ENCODE results near the gene CS. TPM values are rescaled to one million over a fixed set of nuclear protein-coding genes. Genes with fewer than 3 reads are reported as not detected.
"Not testable (repeated sequence)": the region's sequence is repeated elsewhere in the genome, so short reads cannot be mapped to it uniquely, and the experiment has no call there.

Gene CS
- total RNA-seq, 3 donors from 2014 or later (not counting 1 experiment from before 2014, with no cell fraction given): 185 to 190 (median 188) TPM

GRCh38 chr12:56271031-56271430 is 29.1 kb downstream of the CS start:
- intact Hi-C loops (cut with micrococcal nuclease): no loop called here
- Histone ChIP-seq H3K27ac (ENCODE audit: low read length) (no peak overlapping the region), H3K27me3 (ENCODE audit: control insufficient read depth, insufficient read depth, low read length) (no peaks in the 10 kb centered on the region), H3K4me1 (ENCODE audit: control insufficient read depth, insufficient read depth, low read length) (peaks cover 14% of the 10 kb centered on the region), H3K4me3 (ENCODE audit: low read length) (no peak overlapping the region), H3K9me3 (ENCODE audit: control insufficient read depth, insufficient read depth, low read length) (no peaks in the 10 kb centered on the region), H3K36me3 (ENCODE audit: control insufficient read depth, insufficient read depth, low read length) (peaks cover 34% of the 10 kb centered on the region)
- Mint-ChIP-seq H3K9me3 (no peaks in the 10 kb centered on the region), H3K4me3 (no peak overlapping the region), H3K36me3 (peaks cover 13% of the 10 kb centered on the region), H3K4me1 (peaks cover 9 to 20% of the 10 kb centered on the region in 2 donors), H3K27ac (peak overlapping the region; percentile 41 to 47), H3K27me3 (ENCODE audit: low read depth in 2 of 2) (no peaks in the 10 kb centered on the region)
- ATAC-seq (no peak), DNase-seq (peak in 1 of 2 donors; percentile 34)
- TF ChIP-seq CTCF (IDR thresholded peaks at IDR 0.05): no peak
- 16% methylated on average over 1 of the region's 1 CpG for WGBS (ENCODE audit: insufficient coverage)

- ATAC-seq: no peak
- WGBS (ENCODE audit: insufficient coverage): 41% methylated on average over 21 of the region's 21 CpGs
- Mint-ChIP-seq H3K36me3 (no peaks in the 10 kb centered on the region), H3K4me1 (peaks cover 9 to 20% of the 10 kb centered on the region in 2 donors), H3K27ac (peak overlapping the region; percentile 94 to 95), H3K9me3 (no peaks in the 10 kb centered on the region), H3K4me3 (peak overlapping the region; percentile 95), H3K27me3 (ENCODE audit: low read depth in 2 of 2) (no peaks in the 10 kb centered on the region)
- Histone ChIP-seq H3K4me1 (ENCODE audit: control insufficient read depth, insufficient read depth, low read length) (peaks cover 16% of the 10 kb centered on the region), H3K9me3 (ENCODE audit: control insufficient read depth, insufficient read depth, low read length) (no peaks in the 10 kb centered on the region), H3K4me3 (ENCODE audit: low read length) (peak overlapping the region; percentile 88), H3K27me3 (ENCODE audit: control insufficient read depth, insufficient read depth, low read length) (no peaks in the 10 kb centered on the region), H3K36me3 (ENCODE audit: control insufficient read depth, insufficient read depth, low read length) (peaks cover 5% of the 10 kb centered on the region), H3K27ac (ENCODE audit: low read length) (peak overlapping the region; percentile 61)
- no peak for DNase-seq
- TF ChIP-seq CTCF (IDR thresholded peaks at IDR 0.05): no peak
- intact Hi-C loops (cut with micrococcal nuclease): loop anchor here (2.0 kb wide), 2 partner anchors 33 to 67 kb away; partner anchors contain the start of gene CS
Measured at GRCh38 chr12:56267443-56268071, 32.6 kb downstream of the CS start.

DNA sequence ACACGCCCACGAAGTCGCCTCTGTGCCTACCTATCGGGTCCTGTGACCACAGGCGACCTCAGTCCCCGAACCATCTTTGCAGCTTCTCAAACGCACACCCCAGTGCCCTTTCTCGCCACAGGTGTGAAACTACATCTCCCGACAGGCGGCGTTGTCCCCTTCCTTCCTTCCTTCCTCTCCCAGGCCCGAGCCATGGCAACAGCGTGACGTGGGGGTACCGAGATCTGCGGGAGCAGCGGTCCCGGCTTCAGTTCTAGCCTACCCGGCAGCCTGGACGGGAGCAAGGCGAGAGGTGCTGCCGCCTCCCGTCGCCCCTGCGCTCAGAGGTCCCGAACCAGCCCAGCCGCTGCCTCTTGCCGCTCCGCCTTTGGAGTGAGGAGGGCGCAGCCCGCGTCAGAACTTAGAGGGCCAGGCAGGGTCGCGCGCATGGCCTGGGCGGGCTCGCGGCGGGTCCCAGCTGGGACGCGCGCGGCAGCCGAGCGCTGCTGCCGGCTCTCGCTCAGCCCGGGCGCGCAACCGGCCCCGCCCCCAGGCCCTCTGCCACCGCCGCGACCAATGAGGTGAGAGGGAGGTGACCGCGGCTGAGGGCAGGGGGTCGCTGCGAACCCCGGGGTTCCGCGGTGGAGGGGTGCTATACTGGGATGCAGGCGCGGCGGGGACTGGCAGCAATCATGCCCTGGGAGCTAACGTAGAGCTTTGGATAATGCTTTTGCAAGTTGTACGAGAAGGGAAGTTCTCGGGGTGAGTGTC is 33.3 kb downstream of the CS start, which contains the start of gene COQ10A:
Gene COQ10A (plus strand): TSS at position 250 of the 750 bp plus-strand sequence. CDS start 177 bp downstream, at position 427.
- Histone ChIP-seq H3K27me3 (ENCODE audit: control insufficient read depth, insufficient read depth, low read length) (no peaks in the 10 kb centered on the region), H3K4me3 (ENCODE audit: low read length) (peak within 1 kb of the TSS; percentile 88), H3K9me3 (ENCODE audit: control insufficient read depth, insufficient read depth, low read length) (no peaks in the 10 kb centered on the region), H3K36me3 (ENCODE audit: control insufficient read depth, insufficient read depth, low read length) (peaks cover 5% of the 10 kb centered on the region), H3K27ac (ENCODE audit: low read length) (peak within 1 kb of the TSS; percentile 99), H3K4me1 (ENCODE audit: control insufficient read depth, insufficient read depth, low read length) (peaks cover 16% of the 10 kb centered on the region)
- no peaks in the 10 kb centered on the region for H3K36me3 Mint-ChIP-seq
- no peaks in the 10 kb centered on the region for H3K27me3 Mint-ChIP-seq (ENCODE audit: low read depth in 2 of 2)
- peak; percentile 91 to 98 (median 91) for ATAC-seq
- DNase-seq: peak; percentile 86 to 95
- peak within 1 kb of the TSS; percentile 94 to 95 for H3K27ac Mint-ChIP-seq
- H3K4me3 Mint-ChIP-seq: peak within 1 kb of the TSS; percentile 95
- TF ChIP-seq CTCF (IDR thresholded peaks at IDR 0.05): peak; percentile 46
- intact Hi-C loops (cut with micrococcal nuclease): loop anchor here (2.0 kb wide), 2 partner anchors 34 to 68 kb away; partner anchors contain the start of gene CS
- H3K9me3 Mint-ChIP-seq: no peaks in the 10 kb centered on the region
- H3K4me1 Mint-ChIP-seq: peaks cover 9 to 20% of the 10 kb centered on the region in 2 donors
- under 1% methylated on average over 68 of the region's 68 CpGs for WGBS (ENCODE audit: insufficient coverage)

DNA sequence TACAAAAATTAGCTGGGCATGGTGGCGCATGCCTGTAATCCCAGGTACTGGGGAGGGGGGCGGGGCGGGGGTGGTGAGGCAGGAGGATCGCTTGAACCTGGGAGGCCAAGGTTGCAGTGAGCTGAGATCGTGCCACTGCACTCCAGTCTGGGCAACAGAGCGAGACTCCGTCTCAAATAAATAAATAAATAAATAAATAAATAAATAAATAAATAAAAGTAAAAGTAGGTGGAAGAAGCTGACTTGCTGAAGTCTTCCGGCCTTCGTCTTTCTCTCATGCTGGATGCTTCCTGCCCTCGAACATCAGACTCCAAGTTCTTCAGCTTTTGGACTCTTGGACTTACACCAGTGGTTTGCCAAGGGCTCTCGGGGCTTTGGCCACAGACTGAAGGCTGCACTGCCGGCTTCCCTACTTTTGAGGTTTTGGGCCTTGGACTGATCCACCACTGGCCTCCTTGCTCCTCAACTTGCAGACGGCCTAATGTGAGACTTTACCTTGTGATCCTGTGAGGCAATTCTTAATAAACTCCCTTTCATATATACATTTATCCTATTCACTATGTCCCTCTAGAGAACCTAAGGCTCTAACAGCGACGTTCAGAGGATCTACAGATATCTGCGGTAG is 34.0 kb downstream of the CS start:
- Histone ChIP-seq H3K4me1 (ENCODE audit: control insufficient read depth, insufficient read depth, low read length) (peaks cover 16% of the 10 kb centered on the region), H3K4me3 (ENCODE audit: low read length) (peak overlapping the region; percentile 88), H3K27ac (ENCODE audit: low read length) (peak overlapping the region; percentile 99)
- not testable (repeated sequence) for H3K27me3 ChIP-seq (ENCODE audit: control insufficient read depth, insufficient read depth, low read length); H3K9me3 ChIP-seq (ENCODE audit: control insufficient read depth, insufficient read depth, low read length); ATAC-seq; H3K9me3 Mint-ChIP-seq; H3K36me3 ChIP-seq (ENCODE audit: control insufficient read depth, insufficient read depth, low read length); H3K27me3 Mint-ChIP-seq (ENCODE audit: low read depth in 2 of 2); H3K36me3 Mint-ChIP-seq
- 55% methylated on average over 13 of the region's 16 CpGs for WGBS (ENCODE audit: insufficient coverage)
- Mint-ChIP-seq H3K4me3 (peak overlapping the region; percentile 95), H3K4me1 (peaks cover 9 to 20% of the 10 kb centered on the region in 2 donors), H3K27ac (peak overlapping the region; percentile 94 to 95)
- intact Hi-C loops (cut with micrococcal nuclease): loop anchor here (2.0 kb wide), 2 partner anchors 35 to 69 kb away; partner anchors contain the start of gene CS
- DNase-seq: peak in 1 of 2 donors; percentile 15

DNA sequence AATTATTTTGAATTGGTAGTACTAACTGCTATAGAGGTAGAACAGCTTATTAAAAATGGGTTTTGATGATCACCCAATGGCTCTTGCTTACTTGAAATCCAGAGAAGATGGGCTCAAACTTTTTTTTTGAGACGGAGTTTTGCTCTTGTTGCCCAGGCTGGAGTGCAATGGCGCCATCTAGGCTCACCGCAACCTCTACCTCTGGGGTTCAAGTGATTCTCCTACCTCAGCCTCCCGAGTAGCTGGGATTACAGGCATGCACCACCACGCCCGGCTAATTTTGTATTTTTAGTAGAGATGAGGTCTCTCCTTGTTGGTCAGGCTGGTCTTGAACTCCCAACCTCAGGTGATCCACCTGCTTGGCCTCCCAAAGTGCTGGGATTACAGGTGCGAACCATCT is 37.2 kb downstream of the CS start:
- ATAC-seq; H3K9me3 ChIP-seq (ENCODE audit: control insufficient read depth, insufficient read depth, low read length); H3K27me3 Mint-ChIP-seq (ENCODE audit: low read depth in 2 of 2); H3K27ac ChIP-seq (ENCODE audit: low read length); H3K4me3 Mint-ChIP-seq; H3K27ac Mint-ChIP-seq; intact Hi-C loops (cut with micrococcal nuclease); H3K36me3 Mint-ChIP-seq; H3K4me3 ChIP-seq (ENCODE audit: low read length); H3K9me3 Mint-ChIP-seq; H3K36me3 ChIP-seq (ENCODE audit: control insufficient read depth, insufficient read depth, low read length); H3K27me3 ChIP-seq (ENCODE audit: control insufficient read depth, insufficient read depth, low read length); DNase-seq: not testable (repeated sequence)
- peaks cover 23% of the 10 kb centered on the region for H3K4me1 ChIP-seq (ENCODE audit: control insufficient read depth, insufficient read depth, low read length)
- WGBS (ENCODE audit: insufficient coverage): 91% methylated on average over 7 of the region's 7 CpGs
- H3K4me1 Mint-ChIP-seq: peaks cover 17 to 26% of the 10 kb centered on the region in 2 donors

Data from natural killer cell (primary cell).